RWPE1 (cell line): ENCODE results near the gene GRAMD1A.
A peak's percentile ranks its signal among the peaks of the same experiment; 100 is the strongest.

ENCODE experiments used
- CTCF ChIA-PET: fragments of 350-600 bp; sonication (Branson Sonifier 250); formaldehyde crosslinking; extraction: SDS; loops from one replicate; lab custom pipeline; 2021; lab: Yijun Ruan, JAX
- POLR2A ChIA-PET: fragments of 400-600 bp; formaldehyde crosslinking; extraction: SDS; loops from one replicate; lab custom pipeline; 2020; ENCODE audit warnings: antibody characterized with exemption; ENCODE audit not compliant: low non-redundant PET; lab: Yijun Ruan, JAX
- DNase-seq: peaks from one replicate; pipeline ENCODE4 v3.0.0; 2012; ENCODE audit warnings: low spot score
- H3K27ac ChIP-seq: fragments of 450-650 bp; 2 replicates; pipeline ENCODE4 v1.5.1; 2017
- TF ChIP-seq, protein P1 (sequence below): fragments of 450-650 bp; conservative IDR thresholded peaks from 2 replicates; pipeline ENCODE4 v1.5.1; 2017; ENCODE audit warnings: low read depth, mild to moderate bottlenecking

GRAMD1A gene

DNA sequence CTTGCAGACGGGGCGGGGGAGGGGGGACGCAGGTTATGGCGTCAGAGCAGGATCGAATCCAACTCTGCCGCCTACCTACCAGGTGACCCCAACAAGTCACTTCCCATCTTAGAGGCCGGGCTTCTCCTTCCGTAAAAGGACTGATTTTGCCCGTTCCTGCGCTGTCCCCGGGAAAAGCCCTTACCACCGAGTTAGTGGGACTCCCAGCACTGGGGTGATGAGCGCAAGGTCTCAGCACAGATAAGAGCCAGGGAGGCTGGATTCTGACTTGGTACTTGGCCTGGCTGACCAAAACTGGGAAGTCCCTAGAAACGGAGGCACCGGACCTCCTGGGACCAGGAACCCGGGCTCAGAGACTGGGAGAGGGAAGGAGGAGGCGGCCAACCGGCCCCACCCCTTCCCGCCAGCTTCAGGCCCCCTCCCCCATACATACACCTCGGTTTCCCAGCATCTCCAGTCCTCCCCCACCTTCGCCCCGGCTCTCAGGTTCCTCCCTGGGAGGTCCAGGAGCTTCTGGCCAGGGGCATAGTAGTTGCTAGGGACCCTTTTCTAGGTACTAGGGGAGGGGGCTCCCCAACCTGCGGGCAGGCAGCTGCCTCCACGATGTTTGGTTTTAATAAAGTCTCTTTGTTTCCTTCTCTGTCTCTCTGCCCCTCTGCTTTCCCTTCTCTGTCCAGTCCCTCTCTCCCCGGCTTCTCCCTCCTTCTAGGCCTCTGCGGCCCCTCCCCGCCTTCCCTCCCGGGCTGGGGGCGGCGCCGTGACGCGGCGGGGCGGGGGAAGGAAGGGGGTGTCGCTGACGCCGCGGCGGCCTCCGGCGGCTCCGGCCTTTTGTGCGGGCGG is at the start of gene GRAMD1A:
TSS of gene GRAMD1A (plus strand) at position 826 of the 840 bp plus-strand sequence. CDS start 156 bp downstream, outside the sequence.
- CTCF ChIA-PET: interaction anchor here (2.0 kb wide), 1 partner anchor 27 kb away, joined by 7 read pairs; no protein-coding TSS in a partner anchor
- peak; percentile 92 for DNase-seq
- TF ChIP-seq, protein P1, sequence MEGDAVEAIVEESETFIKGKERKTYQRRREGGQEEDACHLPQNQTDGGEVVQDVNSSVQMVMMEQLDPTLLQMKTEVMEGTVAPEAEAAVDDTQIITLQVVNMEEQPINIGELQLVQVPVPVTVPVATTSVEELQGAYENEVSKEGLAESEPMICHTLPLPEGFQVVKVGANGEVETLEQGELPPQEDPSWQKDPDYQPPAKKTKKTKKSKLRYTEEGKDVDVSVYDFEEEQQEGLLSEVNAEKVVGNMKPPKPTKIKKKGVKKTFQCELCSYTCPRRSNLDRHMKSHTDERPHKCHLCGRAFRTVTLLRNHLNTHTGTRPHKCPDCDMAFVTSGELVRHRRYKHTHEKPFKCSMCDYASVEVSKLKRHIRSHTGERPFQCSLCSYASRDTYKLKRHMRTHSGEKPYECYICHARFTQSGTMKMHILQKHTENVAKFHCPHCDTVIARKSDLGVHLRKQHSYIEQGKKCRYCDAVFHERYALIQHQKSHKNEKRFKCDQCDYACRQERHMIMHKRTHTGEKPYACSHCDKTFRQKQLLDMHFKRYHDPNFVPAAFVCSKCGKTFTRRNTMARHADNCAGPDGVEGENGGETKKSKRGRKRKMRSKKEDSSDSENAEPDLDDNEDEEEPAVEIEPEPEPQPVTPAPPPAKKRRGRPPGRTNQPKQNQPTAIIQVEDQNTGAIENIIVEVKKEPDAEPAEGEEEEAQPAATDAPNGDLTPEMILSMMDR: no peak
- peak within 1 kb of the TSS; percentile 89 for H3K27ac ChIP-seq
- POLR2A ChIA-PET: interaction anchor here (0.5 kb wide), 1 partner anchor 16 kb away, joined by 5 read pairs; no protein-coding TSS in a partner anchor

DNA sequence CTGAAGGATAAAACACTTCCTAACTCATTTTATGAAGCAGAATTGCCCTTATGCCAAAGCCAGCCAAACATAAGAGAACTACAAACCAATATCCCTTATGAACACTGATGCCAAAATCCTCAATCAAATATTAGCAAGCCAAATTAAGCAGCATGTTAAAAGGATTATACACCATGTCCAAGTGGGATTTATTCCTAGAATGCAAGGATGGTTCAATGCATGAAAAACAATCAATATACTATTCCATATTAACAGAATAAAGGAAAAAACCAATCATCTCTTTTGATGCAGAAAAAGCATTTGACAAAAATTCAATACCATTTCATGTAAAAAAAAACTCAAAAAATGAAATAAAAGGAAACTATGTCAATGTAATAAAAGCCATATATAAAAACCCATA is 47.0 kb upstream of the GRAMD1A start:
- no peak overlapping the region for H3K27ac ChIP-seq
- ChIA-PET POLR2A (no interaction called here), CTCF (interaction anchor here (0.7 kb wide), 1 partner anchor 96 kb away, joined by 5 read pairs; no protein-coding TSS in a partner anchor)
- DNase-seq: no peak
- TF ChIP-seq, protein P1: no peak

DNA sequence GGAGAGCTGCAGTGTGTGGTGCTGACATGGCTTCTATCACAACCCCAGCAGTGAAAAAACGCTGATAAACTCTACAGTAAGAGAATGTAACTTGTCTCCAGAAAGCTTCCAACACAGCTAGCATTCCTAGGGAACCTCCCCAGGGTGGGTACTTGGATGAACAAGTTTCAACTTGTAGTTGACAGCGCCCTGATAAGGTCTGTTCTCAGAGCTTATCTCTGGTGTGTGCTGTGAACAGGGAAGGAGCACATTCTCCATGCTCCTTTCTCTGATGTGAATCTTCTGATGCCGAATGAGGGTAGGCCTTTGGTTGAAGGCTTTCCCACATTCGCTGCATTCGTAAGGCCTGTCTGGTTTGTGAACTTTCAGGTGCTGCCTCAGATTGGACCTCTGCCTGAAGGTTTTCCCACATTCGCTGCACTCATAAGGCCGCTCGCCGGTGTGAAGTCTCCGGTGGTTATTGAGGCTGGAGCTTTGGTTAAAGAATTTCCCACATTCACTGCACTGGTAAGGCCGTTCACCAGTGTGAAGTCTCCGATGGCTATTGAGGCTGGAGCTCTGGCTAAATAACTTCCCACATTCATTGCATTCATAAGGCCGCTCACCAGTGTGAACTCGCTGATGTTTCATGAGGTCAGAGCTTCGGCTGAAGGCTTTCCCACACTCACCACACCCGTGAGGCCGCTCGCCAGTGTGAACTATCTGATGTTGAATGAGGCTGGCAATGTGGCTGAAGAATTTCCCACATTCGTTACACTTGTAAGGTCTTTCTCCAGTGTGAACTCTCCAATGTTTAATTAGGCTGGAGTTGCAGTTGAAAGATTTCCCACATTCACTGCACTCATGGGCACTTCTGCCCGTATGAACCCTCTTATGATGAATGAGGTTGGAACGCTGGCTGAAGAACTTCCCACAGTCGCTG is 42.0 kb upstream of the GRAMD1A start:
- ChIA-PET CTCF (no interaction called here), POLR2A (no interaction called here)
- TF ChIP-seq, protein P1: no peak
- DNase-seq: no peak
- H3K27ac ChIP-seq: no peak overlapping the region

DNA sequence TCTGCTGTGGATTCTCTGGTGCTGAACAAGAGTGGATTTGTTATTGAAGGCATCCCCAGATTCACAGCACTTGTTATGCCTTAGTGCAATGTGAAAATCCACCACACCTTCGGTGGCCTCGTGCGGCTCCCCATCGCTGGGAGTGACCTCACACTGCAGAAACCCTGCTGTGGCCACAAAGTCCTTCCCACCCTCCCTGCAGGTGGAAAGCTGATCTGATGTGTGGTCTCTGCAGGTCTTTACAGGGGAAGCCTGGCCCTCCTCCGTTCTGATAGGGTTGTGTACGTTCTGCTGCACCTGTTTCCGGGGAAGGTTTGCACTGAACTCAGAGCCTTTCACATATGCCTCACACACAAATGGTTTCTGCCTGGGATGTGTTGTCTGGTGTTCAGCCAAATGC is 41.1 kb upstream of the GRAMD1A start:
- TF ChIP-seq, protein P1: no peak
- H3K27ac ChIP-seq: no peak overlapping the region
- ChIA-PET CTCF (no interaction called here), POLR2A (no interaction called here)
- DNase-seq: no peak

DNA sequence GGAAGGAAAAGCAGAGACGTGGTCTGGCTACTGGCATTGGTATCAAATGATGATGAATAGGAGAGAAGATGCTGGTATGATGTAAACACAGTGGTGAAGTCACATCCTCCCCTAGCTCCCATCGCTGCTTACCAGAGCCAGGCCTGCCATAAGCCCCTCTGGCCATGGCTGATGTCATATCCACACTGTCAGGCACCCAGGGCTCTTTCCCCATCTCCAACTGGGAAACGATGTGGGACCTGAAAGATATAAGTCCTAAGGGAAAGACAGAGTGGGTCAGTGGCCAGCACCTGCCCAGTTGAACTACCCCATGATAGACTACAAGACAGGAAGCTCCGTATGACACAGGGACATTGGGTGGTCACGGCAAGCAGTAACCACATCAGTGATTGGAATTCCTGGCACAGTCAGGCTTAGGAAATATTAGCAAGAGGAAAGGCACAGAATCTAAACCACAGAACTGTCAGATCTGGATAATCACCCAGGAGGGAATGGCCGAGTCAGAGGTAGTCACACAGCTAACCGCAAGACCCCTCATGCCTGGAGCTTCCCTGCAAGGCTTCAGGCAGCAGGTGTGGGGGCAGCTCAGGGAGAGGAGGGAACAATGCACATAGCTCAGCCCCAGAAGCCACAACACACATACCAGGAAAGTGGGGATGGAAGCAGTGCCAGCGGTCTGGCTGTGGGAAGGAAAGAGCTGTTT is 39.9 kb upstream of the GRAMD1A start:
- no peak overlapping the region for H3K27ac ChIP-seq
- TF ChIP-seq, protein P1: no peak
- ChIA-PET CTCF (interaction anchor here (0.6 kb wide), 1 partner anchor 181 kb away, joined by 5 read pairs; no protein-coding TSS in a partner anchor), POLR2A (no interaction called here)
- DNase-seq: no peak
